ENCODE measurements around the gene MAP3K15. TPM values are rescaled to one million over a fixed set of nuclear protein-coding genes. Genes with fewer than 3 reads are reported as not detected.

MAP3K15 gene
- polyA plus RNA-seq, 1 of the 3 experiments (the other 2 are of a cell fraction): 0.07 TPM

DNA sequence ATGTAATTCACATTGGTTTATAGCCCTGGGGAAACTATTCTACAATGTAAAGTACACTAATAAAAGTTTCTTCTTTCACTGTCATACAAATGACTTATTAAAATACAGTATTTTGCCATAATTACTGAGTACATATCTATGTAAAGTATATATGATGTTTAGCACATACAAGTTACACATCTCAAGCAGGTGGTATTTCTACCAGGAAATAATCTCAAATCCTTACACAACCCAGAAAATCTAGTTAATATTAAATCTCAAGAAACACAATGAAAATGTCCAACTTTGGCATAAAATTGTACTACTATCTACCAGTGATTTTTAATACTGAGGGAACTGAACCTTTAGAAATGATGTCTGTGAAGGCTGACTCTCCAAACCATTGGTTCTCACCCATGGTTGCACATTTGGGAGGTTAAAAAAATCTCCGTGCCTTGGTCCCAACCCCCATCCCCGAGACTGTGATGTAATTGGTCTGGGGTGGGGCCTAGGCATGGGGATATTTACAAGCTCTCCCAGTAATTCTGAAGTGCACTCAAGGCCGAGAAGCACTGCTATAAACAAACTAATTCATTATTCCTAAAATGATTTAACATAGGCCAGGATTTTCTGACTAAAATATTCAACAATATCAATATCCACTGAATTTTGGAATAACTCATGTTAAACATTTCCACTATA is 27.6 kb downstream of the MAP3K15 start:
- no peak overlapping the region for H3K27ac ChIP-seq (ENCODE audit: low read depth in 2 of 2, low read length in 1 of 2)
- H2AFZ ChIP-seq (ENCODE audit: low read depth): no peak overlapping the region
- peaks cover 18% of the 10 kb centered on the region for H3K27me3 ChIP-seq (ENCODE audit: insufficient read depth)
- TF ChIP-seq EP300 (IDR thresholded peaks at IDR 0.05; ENCODE audit: borderline replicate concordance in 1 of 2, low read depth in 1 of 2, low read length in 1 of 2) (no peak), CHD2 (IDR thresholded peaks at IDR 0.05; ENCODE audit: low read length, partially characterized antibody) (no peak), ELF1 (IDR thresholded peaks at IDR 0.05) (no peak), POLR2AphosphoS5 (IDR thresholded peaks at IDR 0.05; ENCODE audit: low read depth, low read length) (no peak), RAD21 (IDR thresholded peaks at IDR 0.05; ENCODE audit: low read length) (no peak), RXRA (IDR thresholded peaks at IDR 0.05; ENCODE audit: borderline replicate concordance, low read depth) (no peak), YY1 (IDR thresholded peaks at IDR 0.05; ENCODE audit: low read depth) (no peak)
- TF ChIP-seq, protein P1, sequence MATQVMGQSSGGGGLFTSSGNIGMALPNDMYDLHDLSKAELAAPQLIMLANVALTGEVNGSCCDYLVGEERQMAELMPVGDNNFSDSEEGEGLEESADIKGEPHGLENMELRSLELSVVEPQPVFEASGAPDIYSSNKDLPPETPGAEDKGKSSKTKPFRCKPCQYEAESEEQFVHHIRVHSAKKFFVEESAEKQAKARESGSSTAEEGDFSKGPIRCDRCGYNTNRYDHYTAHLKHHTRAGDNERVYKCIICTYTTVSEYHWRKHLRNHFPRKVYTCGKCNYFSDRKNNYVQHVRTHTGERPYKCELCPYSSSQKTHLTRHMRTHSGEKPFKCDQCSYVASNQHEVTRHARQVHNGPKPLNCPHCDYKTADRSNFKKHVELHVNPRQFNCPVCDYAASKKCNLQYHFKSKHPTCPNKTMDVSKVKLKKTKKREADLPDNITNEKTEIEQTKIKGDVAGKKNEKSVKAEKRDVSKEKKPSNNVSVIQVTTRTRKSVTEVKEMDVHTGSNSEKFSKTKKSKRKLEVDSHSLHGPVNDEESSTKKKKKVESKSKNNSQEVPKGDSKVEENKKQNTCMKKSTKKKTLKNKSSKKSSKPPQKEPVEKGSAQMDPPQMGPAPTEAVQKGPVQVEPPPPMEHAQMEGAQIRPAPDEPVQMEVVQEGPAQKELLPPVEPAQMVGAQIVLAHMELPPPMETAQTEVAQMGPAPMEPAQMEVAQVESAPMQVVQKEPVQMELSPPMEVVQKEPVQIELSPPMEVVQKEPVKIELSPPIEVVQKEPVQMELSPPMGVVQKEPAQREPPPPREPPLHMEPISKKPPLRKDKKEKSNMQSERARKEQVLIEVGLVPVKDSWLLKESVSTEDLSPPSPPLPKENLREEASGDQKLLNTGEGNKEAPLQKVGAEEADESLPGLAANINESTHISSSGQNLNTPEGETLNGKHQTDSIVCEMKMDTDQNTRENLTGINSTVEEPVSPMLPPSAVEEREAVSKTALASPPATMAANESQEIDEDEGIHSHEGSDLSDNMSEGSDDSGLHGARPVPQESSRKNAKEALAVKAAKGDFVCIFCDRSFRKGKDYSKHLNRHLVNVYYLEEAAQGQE (IDR thresholded peaks at IDR 0.05; ENCODE audit: low read depth, low read length): no peak
- TF ChIP-seq, protein P2, sequence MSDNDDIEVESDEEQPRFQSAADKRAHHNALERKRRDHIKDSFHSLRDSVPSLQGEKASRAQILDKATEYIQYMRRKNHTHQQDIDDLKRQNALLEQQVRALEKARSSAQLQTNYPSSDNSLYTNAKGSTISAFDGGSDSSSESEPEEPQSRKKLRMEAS (IDR thresholded peaks at IDR 0.05; ENCODE audit: low read depth): no peak
- no peak for DNase-seq
- WGBS (ENCODE audit: low lambda C conversion rate): 18% methylated on average over 3 of the region's 3 CpGs
- H3K79me2 ChIP-seq (ENCODE audit: insufficient read depth): no peaks in the 10 kb centered on the region
- H3K4me1 ChIP-seq (ENCODE audit: control insufficient read depth in 1 of 2, insufficient read depth in 2 of 2, low read depth in 1 of 2, low read length in 1 of 2): no peaks in the 10 kb centered on the region
- H3K4me3 ChIP-seq (ENCODE audit: low read depth in 2 of 2, low read length in 1 of 2): no peak overlapping the region
- H3K9me3 ChIP-seq: no peaks in the 10 kb centered on the region
- no peaks in the 10 kb centered on the region for H3K36me3 ChIP-seq (replicated peaks in 1 of 2; ENCODE audit: control insufficient read depth in 1 of 2, insufficient read depth in 2 of 2, low read length in 1 of 2)
- no peaks in the 10 kb centered on the region for H3K9me2 ChIP-seq
- H4K20me1 ChIP-seq (ENCODE audit: insufficient read depth): no peaks in the 10 kb centered on the region
- CTCF ChIA-PET: interaction anchor here (1.3 kb wide), 1 partner anchor 100 kb away, joined by 3 read pairs; no protein-coding TSS in a partner anchor
- POLR2A ChIA-PET: no interaction called here
- no peak overlapping the region for H3K9ac ChIP-seq
- H3F3A ChIP-seq (replicated peaks; ENCODE audit: insufficient read depth): no peaks in the 10 kb centered on the region
- H3K4me2 ChIP-seq: no peak overlapping the region

DNA sequence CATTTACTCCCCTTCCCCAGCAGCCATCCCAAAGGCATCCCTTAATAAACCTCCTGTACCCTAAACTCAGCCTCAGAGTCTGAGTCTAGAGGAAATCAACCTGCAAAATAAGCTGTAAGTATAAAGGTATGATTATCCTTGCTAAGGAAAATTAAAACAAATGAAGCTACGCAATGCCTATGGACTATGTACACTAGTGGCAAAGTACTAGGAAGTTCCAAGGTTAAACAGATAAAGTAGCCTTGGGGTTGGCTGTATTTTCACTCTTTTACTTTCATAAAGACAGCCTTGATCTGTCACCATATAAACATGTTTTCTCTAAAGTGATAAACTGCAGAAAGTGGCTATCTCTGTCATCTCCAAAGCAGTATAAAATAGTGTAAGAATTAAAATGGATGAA is 35.9 kb downstream of the MAP3K15 start:
- no peak overlapping the region for H3K27ac ChIP-seq (ENCODE audit: low read depth in 2 of 2, low read length in 1 of 2)
- ChIA-PET CTCF (no interaction called here), POLR2A (no interaction called here)
- no peaks in the 10 kb centered on the region for H3K79me2 ChIP-seq (ENCODE audit: insufficient read depth)
- no peaks in the 10 kb centered on the region for H3K36me3 ChIP-seq (replicated peaks in 1 of 2; ENCODE audit: control insufficient read depth in 1 of 2, insufficient read depth in 2 of 2, low read length in 1 of 2)
- no peak overlapping the region for H3K4me3 ChIP-seq (ENCODE audit: low read depth in 2 of 2, low read length in 1 of 2)
- no peaks in the 10 kb centered on the region; the same call in none of the 2 replicates for H3K27me3 ChIP-seq (ENCODE audit: insufficient read depth)
- no peak overlapping the region for H3K9ac ChIP-seq
- no peaks in the 10 kb centered on the region for H3K9me2 ChIP-seq
- WGBS (ENCODE audit: low lambda C conversion rate): 46% methylated on average over 1 of the region's 1 CpG
- DNase-seq: no peak
- H2AFZ ChIP-seq (ENCODE audit: low read depth): no peak overlapping the region
- H3K9me3 ChIP-seq: no peaks in the 10 kb centered on the region
- peaks cover 6% of the 10 kb centered on the region for H3F3A ChIP-seq (replicated peaks; ENCODE audit: insufficient read depth)
- no peaks in the 10 kb centered on the region for H4K20me1 ChIP-seq (ENCODE audit: insufficient read depth)
- H3K4me1 ChIP-seq (ENCODE audit: control insufficient read depth in 1 of 2, insufficient read depth in 2 of 2, low read depth in 1 of 2, low read length in 1 of 2): no peaks in the 10 kb centered on the region
- no peak overlapping the region for H3K4me2 ChIP-seq
- TF ChIP-seq, protein P3, sequence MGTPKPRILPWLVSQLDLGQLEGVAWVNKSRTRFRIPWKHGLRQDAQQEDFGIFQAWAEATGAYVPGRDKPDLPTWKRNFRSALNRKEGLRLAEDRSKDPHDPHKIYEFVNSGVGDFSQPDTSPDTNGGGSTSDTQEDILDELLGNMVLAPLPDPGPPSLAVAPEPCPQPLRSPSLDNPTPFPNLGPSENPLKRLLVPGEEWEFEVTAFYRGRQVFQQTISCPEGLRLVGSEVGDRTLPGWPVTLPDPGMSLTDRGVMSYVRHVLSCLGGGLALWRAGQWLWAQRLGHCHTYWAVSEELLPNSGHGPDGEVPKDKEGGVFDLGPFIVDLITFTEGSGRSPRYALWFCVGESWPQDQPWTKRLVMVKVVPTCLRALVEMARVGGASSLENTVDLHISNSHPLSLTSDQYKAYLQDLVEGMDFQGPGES (IDR thresholded peaks at IDR 0.05; ENCODE audit: low read depth, low read length): no peak
- TF ChIP-seq, protein P4, sequence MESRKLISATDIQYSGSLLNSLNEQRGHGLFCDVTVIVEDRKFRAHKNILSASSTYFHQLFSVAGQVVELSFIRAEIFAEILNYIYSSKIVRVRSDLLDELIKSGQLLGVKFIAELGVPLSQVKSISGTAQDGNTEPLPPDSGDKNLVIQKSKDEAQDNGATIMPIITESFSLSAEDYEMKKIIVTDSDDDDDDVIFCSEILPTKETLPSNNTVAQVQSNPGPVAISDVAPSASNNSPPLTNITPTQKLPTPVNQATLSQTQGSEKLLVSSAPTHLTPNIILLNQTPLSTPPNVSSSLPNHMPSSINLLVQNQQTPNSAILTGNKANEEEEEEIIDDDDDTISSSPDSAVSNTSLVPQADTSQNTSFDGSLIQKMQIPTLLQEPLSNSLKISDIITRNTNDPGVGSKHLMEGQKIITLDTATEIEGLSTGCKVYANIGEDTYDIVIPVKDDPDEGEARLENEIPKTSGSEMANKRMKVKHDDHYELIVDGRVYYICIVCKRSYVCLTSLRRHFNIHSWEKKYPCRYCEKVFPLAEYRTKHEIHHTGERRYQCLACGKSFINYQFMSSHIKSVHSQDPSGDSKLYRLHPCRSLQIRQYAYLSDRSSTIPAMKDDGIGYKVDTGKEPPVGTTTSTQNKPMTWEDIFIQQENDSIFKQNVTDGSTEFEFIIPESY (IDR thresholded peaks at IDR 0.05; ENCODE audit: borderline replicate concordance, low read depth): no peak
- TF ChIP-seq, protein P1 (IDR thresholded peaks at IDR 0.05; ENCODE audit: low read depth, low read length): no peak
- TF ChIP-seq FOSL2 (IDR thresholded peaks at IDR 0.05; ENCODE audit: borderline replicate concordance, low read depth) (no peak), POLR2AphosphoS5 (IDR thresholded peaks at IDR 0.05; ENCODE audit: low read depth, low read length) (no peak), MEF2A (IDR thresholded peaks at IDR 0.05; ENCODE audit: borderline replicate concordance, low read depth) (no peak), FOXM1 (IDR thresholded peaks at IDR 0.05; ENCODE audit: low read depth) (no peak), JUND (IDR thresholded peaks at IDR 0.05) (no peak)
